ENCODE data around the gene GAL3ST2.
"Not testable (repeated sequence)": the region's sequence is repeated elsewhere in the genome, so short reads cannot be mapped to it uniquely, and the experiment has no call there.

GAL3ST2 gene

DNA sequence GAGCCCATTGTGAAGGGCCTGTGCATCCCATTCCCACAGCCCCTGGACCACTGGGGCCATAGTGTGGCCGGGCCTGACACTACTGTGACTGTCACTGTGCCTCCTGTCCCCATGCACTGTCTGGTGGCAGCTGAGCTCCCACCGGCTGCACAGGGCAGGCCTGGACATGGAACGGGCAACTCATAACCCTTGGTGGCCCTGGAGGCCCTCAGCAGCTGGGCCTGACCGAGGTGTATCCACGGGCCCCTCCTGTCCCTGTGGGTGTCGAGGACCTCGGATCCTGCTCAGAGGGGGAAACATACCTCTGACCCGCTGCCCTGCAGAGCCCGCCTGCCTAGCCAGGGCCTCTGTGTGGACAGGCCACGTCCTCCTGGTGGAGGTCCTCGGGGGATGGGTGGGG is 7.8 kb upstream of the GAL3ST2 start:
- no peak for DNase-seq (ENCODE audit: low spot score)

DNA sequence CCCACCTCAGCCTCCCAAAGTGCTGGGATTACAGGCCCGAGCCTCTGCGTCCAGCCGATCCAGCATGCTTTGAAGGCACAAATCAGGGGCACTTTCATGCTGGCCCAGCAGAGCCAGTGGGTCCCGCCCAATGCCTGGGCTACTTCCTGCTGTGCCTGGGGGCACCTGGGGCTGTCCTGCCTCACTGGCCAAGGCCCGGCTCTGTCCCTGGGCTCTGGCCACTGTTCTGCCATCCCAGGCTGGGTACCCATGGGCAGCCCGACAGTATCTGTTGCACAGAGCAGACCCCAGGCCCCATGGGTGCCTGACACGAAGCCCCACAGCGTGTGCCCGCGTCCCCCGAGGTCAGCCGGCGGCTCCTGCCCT is 6.8 kb upstream of the GAL3ST2 start:
- DNase-seq (ENCODE audit: low spot score): no peak

DNA sequence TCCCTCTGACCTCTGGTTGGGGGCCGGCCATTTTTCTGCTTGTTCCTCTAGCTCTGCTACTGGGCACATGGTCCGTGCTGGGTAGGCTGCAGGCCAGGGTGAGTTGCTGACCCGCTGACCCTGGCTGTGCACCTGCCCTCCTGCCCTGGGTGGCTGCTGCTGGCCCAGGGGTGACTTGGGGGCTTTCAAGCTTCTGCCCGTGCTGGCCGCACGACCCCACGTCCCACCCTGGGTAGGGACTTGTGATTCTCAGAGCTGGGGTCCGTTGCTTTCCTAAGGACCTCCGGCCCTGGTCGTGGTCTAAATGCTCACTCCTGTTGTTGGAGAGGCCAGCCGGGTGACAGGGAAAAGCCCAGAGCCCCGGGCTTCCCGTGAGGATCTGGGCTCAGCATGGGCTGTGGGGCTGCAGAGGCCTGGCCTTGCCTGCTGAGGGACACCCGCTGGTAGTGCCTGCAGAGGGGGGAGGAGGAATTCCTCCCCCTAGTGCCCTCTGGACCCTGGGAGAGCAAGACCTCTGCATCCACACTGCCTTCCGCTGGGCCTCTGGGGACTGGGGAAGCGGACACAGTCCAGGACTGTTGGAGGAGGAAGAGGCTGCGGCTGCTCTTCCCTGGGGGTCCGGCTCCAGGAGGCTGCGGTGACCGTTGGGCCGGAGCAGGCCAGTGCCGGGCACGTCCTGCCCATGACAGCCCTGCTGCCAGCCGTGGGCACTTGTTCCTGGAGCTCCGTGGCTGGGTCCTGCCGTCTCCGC is 6.3 kb upstream of the GAL3ST2 start:
- no peak for DNase-seq (ENCODE audit: low spot score)

- no peak for DNase-seq (ENCODE audit: low spot score)
Measured at GRCh38 chr2:241770936-241771285, 5.7 kb upstream of the GAL3ST2 start.

GRCh38 chr2:241771286-241772062 is 5.1 kb upstream of the GAL3ST2 start:
- DNase-seq (ENCODE audit: low spot score): no peak

GRCh38 chr2:241772063-241772499 is 4.5 kb upstream of the GAL3ST2 start:
- no peak for DNase-seq (ENCODE audit: low spot score)

DNA sequence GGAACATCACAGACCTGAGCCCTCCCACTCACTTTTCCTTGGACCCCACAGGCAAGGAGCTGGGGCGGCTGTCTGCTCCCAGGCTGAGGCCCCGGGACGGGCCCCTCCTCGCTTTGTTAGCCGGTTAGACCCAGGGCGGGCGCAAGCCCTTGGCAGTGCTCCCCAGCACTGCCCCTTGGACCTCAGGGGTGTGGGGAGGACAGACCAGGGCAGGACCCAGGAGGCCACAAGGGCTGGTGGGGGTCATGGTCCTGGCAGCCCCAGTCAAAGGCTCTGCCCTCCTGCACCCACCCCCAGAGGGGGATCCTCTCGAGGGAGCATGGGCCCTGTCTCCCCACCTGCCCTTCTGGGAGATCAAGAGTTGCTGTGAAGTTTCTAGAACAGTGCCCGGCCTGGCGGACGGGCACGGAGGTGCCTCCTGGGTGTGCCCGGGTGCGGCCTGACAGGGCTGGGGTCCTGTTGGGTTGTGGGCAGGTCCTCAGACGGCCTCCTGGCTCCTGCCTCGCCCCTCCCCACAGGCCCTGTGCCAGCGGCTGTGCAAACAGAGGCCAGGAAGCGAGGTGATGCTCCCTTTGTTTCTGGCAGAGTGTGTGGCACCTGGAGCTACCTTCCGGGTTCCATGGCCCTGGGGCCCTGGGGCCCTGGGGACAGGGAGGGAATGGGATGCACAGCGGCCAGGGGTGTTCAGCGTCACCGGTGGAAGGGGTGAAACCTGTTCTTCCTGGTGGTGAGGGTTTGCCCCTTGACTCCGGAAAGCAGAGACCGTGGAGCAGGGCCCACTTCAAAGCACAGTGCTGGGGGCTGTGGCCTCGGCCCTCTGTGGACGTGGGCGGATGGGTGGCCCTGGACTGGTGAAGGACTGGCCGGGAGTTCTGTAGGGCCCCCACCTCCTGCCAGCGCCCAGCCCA is 2.9 kb upstream of the GAL3ST2 start:
- no peak for DNase-seq (ENCODE audit: low spot score)

DNA sequence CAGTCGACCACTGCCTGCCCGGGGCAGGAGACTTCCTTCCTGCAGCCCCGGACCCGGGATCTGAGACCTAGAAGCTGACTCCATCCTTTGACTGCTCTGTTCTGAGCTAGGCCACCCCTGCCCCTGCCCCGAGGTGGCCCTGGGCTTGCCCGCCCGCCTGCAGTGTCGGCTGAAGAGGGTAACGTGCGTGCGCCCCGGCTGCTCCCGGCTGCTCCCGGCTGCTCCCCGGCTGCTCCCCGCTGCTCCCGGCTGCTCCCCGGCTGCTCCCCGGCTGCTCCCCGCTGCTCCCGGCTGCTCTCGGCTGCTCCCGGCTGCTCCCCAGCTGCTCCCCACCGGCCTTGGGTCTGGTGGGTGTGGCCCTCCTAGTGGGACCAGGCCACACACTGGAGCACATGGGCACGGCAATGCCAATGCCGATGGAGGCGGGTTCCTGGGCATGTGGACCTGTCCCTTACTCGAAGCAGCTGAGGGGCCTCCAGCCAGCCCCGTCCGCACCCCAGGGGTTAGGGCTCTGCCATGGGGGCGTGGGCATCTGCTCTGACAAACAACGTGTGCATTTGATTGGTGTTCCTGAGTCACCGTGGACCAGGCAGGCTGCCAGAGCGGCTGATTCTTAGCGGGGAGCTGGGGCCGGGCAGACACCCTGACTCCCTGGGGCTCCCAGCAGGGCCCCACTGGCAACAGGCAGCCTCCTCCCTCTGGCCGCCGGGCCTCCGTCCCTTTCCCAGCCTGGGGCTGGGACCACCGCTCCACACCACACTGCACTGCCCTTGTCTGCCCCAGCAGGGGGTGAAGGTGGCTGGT is 2.0 kb upstream of the GAL3ST2 start:
- no peak for DNase-seq (ENCODE audit: low spot score)

DNA sequence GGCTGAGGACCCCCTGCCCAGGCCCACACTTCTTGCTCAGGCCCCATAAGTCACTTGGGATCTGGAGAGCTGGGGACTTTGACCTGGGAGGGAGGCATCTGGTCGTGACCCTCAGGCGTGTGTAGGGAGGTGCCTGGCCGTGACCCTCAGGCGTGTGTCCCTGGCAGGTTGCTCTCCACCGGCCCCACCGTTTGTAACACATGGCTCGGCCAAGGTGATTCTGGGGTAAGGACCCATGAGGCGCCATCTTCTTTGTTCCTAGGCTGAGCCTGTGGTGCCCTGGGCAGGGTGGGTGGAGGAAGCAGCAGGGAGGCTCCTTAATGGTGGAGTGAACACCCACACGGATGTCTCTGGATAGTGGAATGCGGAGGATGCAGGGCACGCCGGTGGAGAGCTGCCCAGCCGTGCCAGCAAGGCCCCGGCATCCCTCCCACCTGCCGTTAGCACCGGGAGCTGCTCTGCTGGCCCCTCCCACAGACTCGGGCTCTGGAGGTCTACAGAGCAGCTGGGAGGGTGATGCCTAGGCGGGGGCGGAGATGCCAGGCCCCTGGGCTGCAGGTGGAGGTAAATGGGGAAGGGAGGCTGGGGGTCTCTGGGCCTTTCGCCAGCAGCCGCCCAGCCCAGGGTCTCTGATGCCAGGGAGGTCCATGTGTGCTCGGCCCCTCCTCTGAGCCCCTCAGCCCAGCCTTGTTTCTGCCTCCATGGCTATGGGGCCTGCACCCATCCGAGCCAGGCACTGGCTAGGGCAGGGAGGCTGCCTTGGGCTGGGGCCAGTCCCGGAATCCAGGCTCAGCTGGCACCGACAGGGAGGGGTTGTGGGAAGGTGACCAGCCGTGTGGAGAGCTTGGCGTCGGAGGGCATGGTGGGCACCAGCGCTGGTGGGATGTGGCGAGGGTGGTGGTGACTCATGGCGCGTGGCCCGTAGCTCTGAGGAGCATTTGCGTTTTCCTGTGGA is 1.1 kb upstream of the GAL3ST2 start:
- no peak for DNase-seq (ENCODE audit: low spot score)

GRCh38 chr2:241777170-241777685 is 606 bp downstream of the GAL3ST2 start:
- DNase-seq (ENCODE audit: low spot score): no peak

DNA sequence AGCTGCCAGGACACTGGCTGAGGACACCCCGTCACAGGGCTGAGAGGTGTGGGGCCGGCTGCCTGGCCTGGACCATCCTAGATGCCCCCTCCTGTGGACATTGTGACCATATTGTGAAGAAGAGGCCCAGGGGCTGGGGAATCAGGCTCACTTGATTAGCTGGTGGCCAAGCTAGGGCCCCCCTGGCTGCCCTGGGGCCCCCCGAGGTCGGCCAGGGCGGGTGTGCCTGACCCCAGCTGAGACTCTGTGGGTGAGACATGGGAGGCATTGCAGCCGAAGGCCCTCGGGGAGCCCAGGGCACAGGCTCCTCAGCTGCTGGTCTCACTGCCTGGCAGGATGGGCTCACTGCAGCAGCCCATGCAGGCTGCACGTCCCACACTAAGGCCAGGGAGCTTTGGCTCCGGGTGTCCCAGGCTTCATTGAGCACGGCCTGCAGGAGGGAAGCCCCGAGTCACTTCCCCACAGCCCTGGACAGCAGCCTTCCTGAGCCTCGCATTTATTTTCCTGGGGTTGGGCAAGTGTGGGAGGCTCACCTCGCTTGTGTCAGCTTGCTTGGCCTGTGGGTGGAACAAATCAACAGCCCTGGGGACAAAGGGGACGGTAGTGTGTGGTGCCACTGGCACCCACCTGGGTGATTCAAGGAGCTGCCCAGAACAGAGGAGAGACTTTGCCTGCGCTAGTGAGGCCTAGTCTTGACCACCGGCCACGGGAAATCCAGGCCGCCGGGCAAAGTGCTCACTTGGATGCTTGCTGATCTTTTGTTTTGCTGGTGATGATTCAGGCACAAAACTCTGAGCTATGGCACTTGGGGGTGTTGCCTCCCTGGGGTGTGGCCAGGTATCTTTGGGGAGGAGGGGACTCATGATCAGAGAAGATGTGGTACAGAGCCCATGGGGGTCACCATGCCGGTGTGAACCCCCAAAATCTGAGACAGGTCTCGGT is 1.3 kb downstream of the GAL3ST2 start:
- DNase-seq (ENCODE audit: low spot score): no peak

DNA sequence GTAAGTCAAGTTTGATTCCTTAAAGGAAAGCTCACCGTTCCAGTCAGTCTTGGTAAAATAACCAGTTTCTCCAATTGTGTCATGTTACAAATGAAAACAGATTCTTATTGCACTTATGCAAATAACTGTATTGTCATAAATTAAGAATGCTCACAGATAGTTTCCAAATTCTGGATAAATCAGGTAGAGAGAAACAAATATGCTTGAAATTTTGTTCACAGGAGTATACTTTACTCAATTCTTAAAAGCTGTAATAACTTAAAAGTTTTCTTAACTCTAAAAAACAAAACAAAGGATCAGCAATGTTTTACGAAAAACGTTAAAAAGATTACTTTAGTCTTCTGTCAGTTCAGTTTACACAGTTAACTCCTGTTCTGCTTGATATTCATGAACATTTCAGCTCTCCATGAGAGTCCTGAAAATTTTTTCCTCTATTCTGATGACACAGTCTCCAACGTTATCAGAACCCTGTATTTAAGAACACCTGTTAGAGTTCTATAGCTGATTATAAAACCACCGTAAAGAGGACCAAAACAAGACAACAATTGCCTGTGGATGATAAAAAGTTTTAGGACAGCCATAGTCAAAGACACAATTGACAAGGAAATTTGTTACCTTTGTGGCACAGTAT is 4.4 kb downstream of the GAL3ST2 start:
- DNase-seq (ENCODE audit: low spot score): no peak

DNA sequence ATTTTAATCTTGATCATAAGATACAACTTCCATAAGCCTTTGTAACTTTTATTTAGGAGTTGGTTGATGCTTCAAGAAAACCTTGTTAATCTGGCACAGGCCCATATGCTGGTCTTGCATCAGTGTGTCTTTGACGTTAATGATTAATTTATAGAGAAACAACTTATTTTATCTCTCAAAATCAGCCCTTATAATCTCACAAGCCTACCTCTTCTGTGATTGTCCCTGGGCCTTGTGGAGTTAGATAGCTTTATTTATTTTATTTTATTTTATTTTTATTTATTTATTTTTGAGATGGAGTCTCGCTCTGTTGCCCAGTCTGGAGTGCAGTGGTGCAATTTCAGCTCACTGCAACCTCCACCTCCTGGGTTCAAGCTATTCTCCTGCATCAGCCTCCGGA is 5.4 kb downstream of the GAL3ST2 start:
- DNase-seq (ENCODE audit: low spot score): not testable (repeated sequence)

DNA sequence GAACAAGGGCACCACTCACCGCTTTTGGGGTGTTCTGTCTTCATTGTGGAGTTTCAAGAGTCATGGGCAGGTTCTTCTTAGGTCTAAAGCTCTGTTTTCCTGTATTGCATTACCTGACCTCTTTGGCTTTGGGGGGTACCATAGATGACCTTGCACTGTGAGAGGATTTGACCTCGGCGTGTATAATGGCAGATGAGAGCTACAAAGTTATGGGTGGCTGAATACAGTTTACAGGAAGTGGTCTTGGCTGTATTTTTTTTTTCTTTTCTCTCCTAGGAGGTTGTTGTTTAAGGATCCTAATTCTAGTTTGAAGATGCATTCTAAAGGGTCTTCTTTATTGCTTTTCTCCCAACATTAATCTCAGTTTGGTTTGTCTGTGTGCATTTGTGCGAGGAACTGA is 11.5 kb downstream of the GAL3ST2 start:
- no peak for DNase-seq (ENCODE audit: low spot score)

DNA sequence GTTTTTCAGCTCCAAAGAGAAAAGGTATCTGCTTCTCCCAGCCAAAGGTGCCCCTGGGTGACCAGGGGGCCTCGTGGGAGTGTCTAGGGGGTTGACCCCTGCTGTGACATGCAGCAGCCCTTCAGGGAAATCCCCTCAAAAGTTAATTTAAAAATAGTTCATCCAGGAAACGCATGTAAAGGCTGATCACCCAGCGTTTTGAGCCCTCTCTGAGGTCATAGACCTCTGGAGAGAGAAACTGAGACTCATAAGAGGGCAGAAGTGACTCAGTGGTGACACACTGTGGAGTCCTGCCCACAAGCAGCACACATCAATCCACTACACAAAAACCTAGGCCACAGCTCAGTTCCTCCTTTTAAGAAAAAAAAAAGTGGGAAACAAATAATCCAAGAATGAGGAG is 11.9 kb downstream of the GAL3ST2 start:
- DNase-seq (ENCODE audit: low spot score): no peak

GRCh38 chr2:241791385-241791784 is 14.8 kb downstream of the GAL3ST2 start:
- DNase-seq (ENCODE audit: low spot score): not testable (repeated sequence)

DNA sequence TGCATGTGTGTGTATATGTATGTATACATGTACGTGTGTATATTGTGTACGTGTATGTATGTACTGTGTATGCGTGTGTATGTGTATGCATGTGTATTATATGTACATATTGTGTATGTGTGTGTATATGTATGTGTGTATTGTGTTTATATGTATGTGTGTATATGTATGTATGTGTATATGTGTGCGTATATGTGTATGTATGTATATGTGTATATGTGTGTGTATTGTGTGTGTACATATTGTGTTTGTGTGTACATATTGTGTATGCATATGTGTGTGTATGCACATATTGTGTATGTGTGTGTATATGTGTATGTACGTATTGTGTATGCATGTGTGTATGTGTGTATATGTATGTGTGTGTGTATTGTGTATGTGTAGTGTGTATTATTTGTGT is 16.8 kb downstream of the GAL3ST2 start:
- DNase-seq (ENCODE audit: low spot score): no peak

DNA sequence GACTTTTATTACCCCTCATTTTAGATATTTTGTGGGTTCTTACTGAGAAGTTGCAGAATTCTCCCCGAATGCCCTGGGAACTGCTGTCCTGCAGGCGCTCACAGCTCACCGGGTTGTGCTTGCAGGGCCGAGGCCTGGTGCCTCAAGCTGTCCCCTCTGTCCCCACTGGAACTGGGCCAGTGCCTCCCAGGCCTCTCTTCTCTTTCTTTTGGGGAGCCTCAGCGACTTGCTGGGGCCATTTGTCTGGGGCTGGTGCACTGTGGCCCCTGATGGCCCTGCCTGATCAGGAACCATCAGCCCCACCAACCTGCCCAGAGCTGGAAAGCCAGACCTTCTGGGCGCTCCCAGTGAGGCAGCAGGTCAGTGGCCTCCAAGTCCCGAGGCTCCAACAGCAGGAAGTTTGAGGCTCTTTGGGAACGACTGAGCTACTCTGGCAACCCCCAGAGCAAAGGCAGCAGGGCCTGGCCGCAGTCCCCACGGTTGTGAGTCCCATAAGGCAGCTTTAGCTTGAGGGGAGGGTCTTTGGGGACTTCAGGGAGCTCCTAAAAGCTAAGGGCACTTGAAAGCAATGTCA is 17.7 kb downstream of the GAL3ST2 start:
- no peak for DNase-seq (ENCODE audit: low spot score)

All from COLO829 (cell line).